ENCODE measurements around the gene RUFY4. TPM values are rescaled to one million over a fixed set of nuclear protein-coding genes. Genes with fewer than 3 reads are reported as not detected.

Gene RUFY4
- total RNA-seq, 1 donor from 2014 or later, result not detected

- peaks cover 4% of the 10 kb centered on the region for H3K27me3 ChIP-seq
- H3K27ac ChIP-seq, result no peak overlapping the region
- H3K36me3 ChIP-seq, result no peaks in the 10 kb centered on the region
- no peak for TF ChIP-seq CTCF (IDR thresholded peaks at IDR 0.05)
- no peaks in the 10 kb centered on the region for H3K9me3 ChIP-seq
- peaks cover 3% of the 10 kb centered on the region for H3K4me1 ChIP-seq
- intact Hi-C loops (cut with DNase I), result no loop called here
- no peak for DNase-seq
- ATAC-seq, result no peak
- no peak overlapping the region for H3K4me3 ChIP-seq
Measured at GRCh38 chr2:218029366-218030360, 39.4 kb upstream of the RUFY4 start.

GRCh38 chr2:218030409-218031195, 38.5 kb upstream of the RUFY4 start:
- no peak for TF ChIP-seq CTCF (IDR thresholded peaks at IDR 0.05)
- DNase-seq (no peak), ATAC-seq (no peak)
- H3K27me3 ChIP-seq, result peaks cover 4% of the 10 kb centered on the region
- intact Hi-C loops (cut with DNase I), result no loop called here
- peaks cover 3% of the 10 kb centered on the region for H3K4me1 ChIP-seq
- H3K36me3 ChIP-seq, result no peaks in the 10 kb centered on the region
- no peak overlapping the region for H3K4me3 ChIP-seq
- H3K9me3 ChIP-seq, result no peaks in the 10 kb centered on the region
- no peak overlapping the region for H3K27ac ChIP-seq

- no peak overlapping the region for H3K4me3 ChIP-seq
- intact Hi-C loops (cut with DNase I), result no loop called here
- ATAC-seq, result no peak
- H3K27me3 ChIP-seq, result peaks cover 4% of the 10 kb centered on the region
- TF ChIP-seq CTCF (IDR thresholded peaks at IDR 0.05), result no peak
- H3K9me3 ChIP-seq, result no peaks in the 10 kb centered on the region
- no peak for DNase-seq
- no peak overlapping the region for H3K27ac ChIP-seq
- H3K4me1 ChIP-seq, result peaks cover 3% of the 10 kb centered on the region
- H3K36me3 ChIP-seq, result no peaks in the 10 kb centered on the region
Measured at GRCh38 chr2:218031261-218031660, 37.8 kb upstream of the RUFY4 start.

GRCh38 chr2:218031771-218032257, 37.2 kb upstream of the RUFY4 start:
- no peak overlapping the region for H3K27ac ChIP-seq
- ATAC-seq (peak; percentile 6), DNase-seq (no peak)
- TF ChIP-seq CTCF (IDR thresholded peaks at IDR 0.05), result no peak
- H3K9me3 ChIP-seq, result no peaks in the 10 kb centered on the region
- intact Hi-C loops (cut with DNase I), result no loop called here
- no peaks in the 10 kb centered on the region for H3K36me3 ChIP-seq
- peaks cover 3% of the 10 kb centered on the region for H3K4me1 ChIP-seq
- peaks cover 4% of the 10 kb centered on the region for H3K27me3 ChIP-seq
- H3K4me3 ChIP-seq, result no peak overlapping the region

- ATAC-seq, result no peak
- Histone ChIP-seq H3K36me3 (no peaks in the 10 kb centered on the region), H3K27me3 (peaks cover 4% of the 10 kb centered on the region), H3K4me1 (peaks cover 3% of the 10 kb centered on the region), H3K4me3 (no peak overlapping the region), H3K27ac (no peak overlapping the region), H3K9me3 (no peaks in the 10 kb centered on the region)
- no peak for DNase-seq
- TF ChIP-seq CTCF (IDR thresholded peaks at IDR 0.05), result no peak
- intact Hi-C loops (cut with DNase I), result no loop called here
Measured at GRCh38 chr2:218032336-218033171, 36.5 kb upstream of the RUFY4 start.

All from upper lobe of right lung (tissue), 1 donor.